Cardiac fibroblast (primary cell): ENCODE results near the gene GRHPR.

Experiments
- DNase-seq, 2 donors: peaks; one replicate each; pipeline versions ENCODE4 v3.0.0 to v3.0.0-alpha.2; 2010; ENCODE audit warnings: low read depth in 2 of 2
- H3K4me3 ChIP-seq, 2 donors: replicated peaks in 1 of 2; 1 replicate in 1 of 2; 2 replicates in 1 of 2; pipeline ENCODE4 v1.5.1; 2011; ENCODE audit warnings: low read depth in 2 of 2, low read length in 2 of 2, mild to moderate bottlenecking in 2 of 2, moderate library complexity in 1 of 2
- CTCF ChIP-seq: IDR thresholded peaks from one replicate; pipeline ENCODE4 v1.5.1; 2011; ENCODE audit warnings: low read depth, mild to moderate bottlenecking, low read length, inconsistent platforms

Gene GRHPR

GRCh38 chr9:37437010-37437409 lies 14.5 kb downstream of the GRHPR start:
- H3K4me3 ChIP-seq: no peak overlapping the region
- no peak for DNase-seq
- TF ChIP-seq CTCF: no peak

GRCh38 chr9:37437621-37438020 lies 15.1 kb downstream of the GRHPR start:
- no peak overlapping the region for H3K4me3 ChIP-seq
- TF ChIP-seq CTCF: no peak
- DNase-seq: no peak

- TF ChIP-seq CTCF: no peak
- DNase-seq: no peak
- H3K4me3 ChIP-seq: no peak overlapping the region
Observed at GRCh38 chr9:37438359-37438758, 15.9 kb downstream of the GRHPR start.

GRCh38 chr9:37441776-37442370 lies 19.4 kb downstream of the GRHPR start:
- no peak for DNase-seq
- no peak overlapping the region for H3K4me3 ChIP-seq
- TF ChIP-seq CTCF: no peak

- no peak for DNase-seq
- H3K4me3 ChIP-seq: no peak overlapping the region
- TF ChIP-seq CTCF: no peak
Observed at GRCh38 chr9:37442556-37442955, 20.1 kb downstream of the GRHPR start.

- DNase-seq: no peak
- H3K4me3 ChIP-seq: no peak overlapping the region
- no peak for TF ChIP-seq CTCF
Observed at GRCh38 chr9:37443566-37443965, 21.1 kb downstream of the GRHPR start.

GRCh38 chr9:37444890-37445289 lies 22.4 kb downstream of the GRHPR start:
- DNase-seq: no peak
- no peak overlapping the region for H3K4me3 ChIP-seq
- TF ChIP-seq CTCF: no peak
